Large intestine (tissue), 3 donors: ENCODE results near the gene GIMAP8. TPM values are rescaled to one million over a fixed set of nuclear protein-coding genes. Genes with fewer than 3 reads are reported as not detected.

Experiments
- DNase-seq, 2 donors: peaks; one replicate each; pipeline versions ENCODE4 v3.0.0 to v3.0.0-alpha.2; 2013
- H3K27ac ChIP-seq: one replicate; pipeline ENCODE4 v1.5.1; 2013; ENCODE audit warnings: low read length
- H3K27me3 ChIP-seq: 2 replicates; pipeline ENCODE4 v1.6.1; 2013; ENCODE audit warnings: low read length; ENCODE audit not compliant: control insufficient read depth, insufficient read depth
- H3K36me3 ChIP-seq: 2 replicates; pipeline ENCODE4 v1.6.1; 2013; ENCODE audit warnings: low read length; ENCODE audit not compliant: control insufficient read depth, insufficient read depth
- H3K4me1 ChIP-seq: one replicate; pipeline ENCODE4 v1.6.1; 2013; ENCODE audit warnings: low read length; ENCODE audit not compliant: control insufficient read depth, insufficient read depth
- H3K4me3 ChIP-seq: one replicate; pipeline ENCODE4 v1.5.1; 2013; ENCODE audit warnings: low read length
- H3K9me3 ChIP-seq: one replicate; pipeline ENCODE4 v1.6.1; 2013; ENCODE audit warnings: mild to moderate bottlenecking, low read depth, low read length, moderate library complexity; ENCODE audit not compliant: control insufficient read depth
- WGBS: methylation state at CpG from one replicate; pipeline ENCODE4 v1.1.5; 2013; ENCODE audit warnings: low lambda C conversion rate; ENCODE audit not compliant: insufficient coverage; 5-methylcytosine and 5-hydroxymethylcytosine counted together
- polyA plus RNA-seq: library from polyadenylated mRNA; unstranded; fragments of 120-200 nt; gene quantifications from one replicate; pipeline ENCODE4 v1.2.1, GENCODE V29; 2013

The GIMAP8 gene
- polyA plus RNA-seq, 1 donor, result 6.3 TPM

DNA sequence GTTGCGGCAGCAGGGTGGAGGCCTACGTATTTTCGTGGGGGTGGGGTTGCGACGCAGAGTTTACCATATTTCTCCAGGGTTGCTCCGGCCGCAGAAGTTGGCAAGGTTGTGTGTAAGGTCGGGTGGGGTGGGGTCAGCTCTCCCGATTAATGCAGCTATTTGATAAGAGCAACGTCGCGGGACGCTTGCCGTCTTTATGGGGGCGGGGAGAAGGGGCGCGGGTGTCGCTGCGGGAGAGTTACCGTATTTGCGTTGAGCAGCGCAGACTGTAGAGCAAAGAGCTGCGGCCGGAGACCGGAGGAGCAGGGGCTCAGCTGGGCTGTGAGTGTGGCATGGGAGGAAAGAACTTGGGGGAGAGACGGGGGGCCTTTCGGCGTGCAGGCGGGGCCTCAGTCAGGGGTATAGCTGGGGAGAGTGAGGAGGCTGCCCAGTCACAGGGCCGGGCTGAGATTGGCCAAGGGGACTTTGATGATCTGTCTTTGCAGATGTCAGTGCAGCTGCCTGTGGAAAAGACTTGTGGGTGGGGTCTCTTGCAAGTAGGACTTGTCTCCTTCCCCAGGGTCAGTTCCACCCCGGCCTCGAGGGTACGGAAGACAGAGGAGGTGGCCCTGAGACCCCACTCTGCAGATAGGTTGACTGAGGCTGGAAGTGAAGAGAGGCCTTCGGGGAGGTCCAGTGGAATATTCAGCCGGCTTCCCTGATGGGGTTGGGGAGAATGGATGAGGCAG is 44.7 kb upstream of the GIMAP8 start:
- Histone ChIP-seq H3K4me1 (peaks cover 51% of the 10 kb centered on the region), H3K9me3 (peaks cover 4% of the 10 kb centered on the region)
- WGBS, result no CpG with 5 or more reads among the region's 35 CpGs

DNA sequence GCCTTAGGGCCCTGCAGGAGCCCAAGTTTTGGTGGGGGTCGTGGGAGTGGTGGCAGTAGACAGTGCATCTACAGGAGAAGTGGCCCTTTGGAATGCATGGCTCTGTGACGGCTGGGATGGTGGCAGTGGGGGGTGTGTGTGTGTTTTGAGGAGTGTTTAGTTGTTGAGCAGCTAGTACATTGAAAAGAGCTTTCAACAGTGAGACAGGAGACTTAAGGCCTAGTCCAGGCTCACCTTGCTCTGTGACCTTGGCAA is 44.2 kb upstream of the GIMAP8 start:
- Histone ChIP-seq H3K4me3 (peak overlapping the region; percentile 72), H3K27ac (peak overlapping the region; percentile 81), H3K9me3 (peaks cover 4% of the 10 kb centered on the region), H3K36me3 (peaks cover 16% of the 10 kb centered on the region), H3K4me1 (peaks cover 46% of the 10 kb centered on the region), H3K27me3 (no peaks in the 10 kb centered on the region)
- no peak for DNase-seq
- no CpG with 5 or more reads among the region's 2 CpGs for WGBS

More for the DNA sequence above, 44.7 kb upstream of the GIMAP8 start:
- peak in 1 of 2 donors; percentile 37 for DNase-seq
- H3K27me3 ChIP-seq, result no peaks in the 10 kb centered on the region
- H3K36me3 ChIP-seq, result peaks cover 13% of the 10 kb centered on the region
- H3K4me3 ChIP-seq, result peak overlapping the region; percentile 72
- peak overlapping the region; percentile 81 for H3K27ac ChIP-seq

DNA sequence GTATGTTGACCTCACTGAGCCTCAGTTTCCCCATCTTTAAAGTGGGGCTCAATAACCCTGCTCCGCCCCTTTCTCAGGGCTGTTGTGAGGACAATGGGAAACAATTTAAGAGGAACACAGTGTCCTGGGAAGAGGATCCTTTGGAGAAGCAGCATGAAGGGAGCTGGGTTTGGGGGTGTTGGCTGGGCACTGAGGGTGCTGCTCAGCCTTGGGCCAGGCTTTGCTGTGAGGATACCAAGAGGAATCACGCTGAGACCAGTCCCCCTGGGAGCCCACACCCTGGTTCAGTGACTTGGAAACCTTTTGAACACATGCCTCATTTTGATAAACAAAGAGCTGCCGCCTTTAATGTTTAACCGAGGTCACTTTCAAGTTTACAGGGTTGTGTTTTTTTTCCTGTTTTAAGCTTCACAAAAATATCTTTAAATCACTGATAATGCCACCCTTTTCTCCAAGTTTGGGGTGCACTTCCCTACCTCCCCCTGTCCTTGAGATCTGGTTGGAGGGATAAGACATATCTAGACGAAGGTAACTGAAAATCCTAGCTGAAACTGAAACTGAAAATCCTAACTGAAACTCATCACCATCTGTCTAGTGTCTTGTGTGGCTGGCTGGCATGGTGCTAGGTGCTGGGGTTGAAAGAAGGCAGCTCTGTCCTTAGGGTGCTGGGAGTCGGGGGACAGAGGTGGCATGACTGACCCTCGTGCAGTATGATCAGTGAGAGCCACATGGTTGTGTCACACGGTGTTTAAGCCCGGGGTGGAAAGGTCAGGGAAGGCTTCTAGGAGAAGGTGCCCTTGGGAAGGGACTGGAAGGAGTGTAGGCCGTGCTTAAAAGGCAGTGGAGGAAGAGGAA is 43.6 kb upstream of the GIMAP8 start:
- Histone ChIP-seq H3K9me3 (peaks cover 4% of the 10 kb centered on the region), H3K27me3 (no peaks in the 10 kb centered on the region), H3K36me3 (peaks cover 22% of the 10 kb centered on the region), H3K27ac (peak overlapping the region; percentile 81), H3K4me3 (no peak overlapping the region), H3K4me1 (peaks cover 46% of the 10 kb centered on the region)
- peak; percentile 49 to 91 for DNase-seq
- 17% methylated on average over 1 of the region's 10 CpGs for WGBS

DNA sequence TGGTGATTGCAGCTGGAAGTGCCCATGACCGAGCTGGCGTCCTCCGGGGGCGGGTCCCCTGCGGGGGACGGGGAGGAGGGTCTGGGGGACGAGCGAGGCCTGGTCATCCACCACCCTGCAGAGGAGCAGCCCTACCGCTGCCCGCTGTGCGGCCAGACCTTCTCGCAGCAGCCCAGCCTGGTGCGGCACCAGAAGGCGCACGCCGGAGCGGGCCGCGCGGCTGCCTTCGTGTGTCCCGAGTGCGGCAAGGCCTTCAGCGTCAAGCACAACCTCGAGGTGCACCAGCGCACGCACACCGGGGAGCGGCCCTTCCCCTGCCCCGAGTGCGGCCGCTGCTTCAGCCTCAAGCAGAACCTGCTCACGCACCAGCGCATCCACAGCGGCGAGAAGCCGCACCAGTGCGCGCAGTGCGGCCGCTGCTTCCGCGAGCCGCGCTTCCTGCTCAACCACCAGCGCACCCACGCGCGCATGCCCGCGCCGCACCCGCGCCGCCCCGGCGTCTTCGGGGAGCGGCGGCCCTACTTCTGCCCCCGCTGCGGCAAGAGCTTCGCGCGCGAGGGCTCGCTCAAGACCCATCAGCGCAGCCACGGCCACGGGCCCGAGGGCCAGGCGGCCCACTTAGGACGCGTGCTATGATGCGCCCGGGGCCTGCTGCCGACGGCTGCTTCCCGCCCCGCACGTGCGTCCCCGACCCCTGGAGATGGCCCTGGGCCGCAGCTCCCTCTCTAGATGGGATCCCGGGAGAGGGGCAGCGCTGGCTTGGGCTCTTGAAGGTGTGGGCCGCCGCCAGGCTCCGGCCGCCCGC is 42.6 kb upstream of the GIMAP8 start:
- DNase-seq, result no peak
- peaks cover 22% of the 10 kb centered on the region for H3K36me3 ChIP-seq
- H3K27me3 ChIP-seq, result no peaks in the 10 kb centered on the region
- WGBS, result no CpG with 5 or more reads among the region's 91 CpGs
- H3K4me1 ChIP-seq, result peaks cover 36% of the 10 kb centered on the region
- H3K4me3 ChIP-seq, result no peak overlapping the region
- H3K9me3 ChIP-seq, result peaks cover 4% of the 10 kb centered on the region
- peak overlapping the region; percentile 81 for H3K27ac ChIP-seq

DNA sequence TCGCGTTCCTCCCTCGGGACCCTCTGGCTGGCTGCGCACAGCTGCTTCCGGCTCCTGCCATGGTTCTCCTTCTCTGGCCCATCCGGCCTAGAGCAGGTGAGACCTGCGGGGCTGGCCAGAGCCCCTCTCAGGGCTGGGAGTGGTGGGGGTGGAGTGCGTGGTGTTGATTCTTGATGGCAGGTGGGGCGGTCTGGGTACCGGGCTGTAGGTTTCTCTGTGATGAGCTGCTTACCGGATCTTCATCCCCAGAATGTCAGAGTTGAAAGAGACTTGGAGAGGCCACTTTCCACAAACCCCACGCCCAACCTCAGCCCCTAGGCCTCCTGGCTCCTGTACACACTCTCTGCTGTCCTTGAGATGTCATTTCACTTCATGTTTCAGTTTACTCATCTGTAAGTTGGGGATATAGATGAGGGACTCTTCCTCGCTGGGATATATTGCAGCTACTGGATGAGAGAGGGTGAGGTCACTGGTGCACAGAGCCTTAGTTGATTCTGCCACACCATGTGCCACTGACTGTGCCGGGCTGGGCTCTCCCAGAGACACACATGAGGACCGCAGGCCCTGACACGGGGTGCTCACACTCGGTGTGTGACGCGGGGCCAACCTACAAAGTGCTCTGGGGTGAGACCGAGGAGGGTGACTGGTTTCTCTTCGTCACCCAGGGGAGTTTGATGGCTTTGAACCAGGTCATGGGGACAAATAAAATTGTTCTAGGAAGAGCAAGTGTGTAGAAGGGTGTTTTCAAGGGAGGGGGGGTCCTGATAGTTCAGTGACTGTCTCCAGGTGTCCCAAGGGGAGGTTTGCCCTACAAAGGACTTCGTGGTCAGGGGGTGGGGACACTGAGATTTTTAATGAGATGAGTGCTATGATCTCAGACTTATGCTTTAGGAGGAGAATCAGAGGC is 41.8 kb upstream of the GIMAP8 start:
- Histone ChIP-seq H3K27ac (no peak overlapping the region), H3K4me3 (no peak overlapping the region), H3K4me1 (peaks cover 29% of the 10 kb centered on the region), H3K27me3 (no peaks in the 10 kb centered on the region), H3K36me3 (peaks cover 22% of the 10 kb centered on the region), H3K9me3 (peaks cover 4% of the 10 kb centered on the region)
- no peak for DNase-seq
- no CpG with 5 or more reads among the region's 22 CpGs for WGBS

DNA sequence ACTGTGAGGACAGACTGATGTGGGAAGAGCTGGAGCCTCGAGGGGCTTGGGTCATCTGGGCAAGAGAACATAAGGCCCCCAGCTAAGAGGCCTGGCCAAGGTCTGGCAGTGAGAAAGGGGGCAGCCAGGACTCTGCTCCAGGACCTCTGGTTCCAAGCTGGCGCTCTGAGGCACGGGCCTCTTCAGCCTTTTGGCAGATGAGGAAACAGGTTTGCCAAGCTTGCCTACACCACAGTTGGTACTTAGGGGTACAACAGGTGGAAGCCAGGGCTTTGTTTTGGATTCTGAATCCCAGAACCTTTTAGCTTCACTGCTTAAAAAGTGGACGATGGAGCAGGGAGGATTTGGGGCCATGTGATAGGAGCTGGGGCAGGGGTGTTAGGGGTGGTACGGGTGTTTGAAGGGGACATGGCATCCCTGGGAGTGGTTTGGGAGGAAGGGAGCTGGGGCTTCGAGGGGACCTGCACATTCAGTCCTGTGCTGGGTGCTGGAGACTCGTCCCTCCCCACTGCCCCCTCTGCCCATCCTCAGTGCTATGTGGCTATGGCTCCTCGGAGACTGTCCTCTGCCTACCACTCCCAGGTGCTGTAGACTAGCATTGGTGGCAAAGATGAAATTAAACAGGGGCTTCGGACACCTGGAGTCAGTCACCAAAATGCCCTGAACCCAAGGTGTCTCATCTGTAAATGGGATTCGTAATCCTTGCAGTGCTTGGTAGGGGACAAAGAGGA is 41.0 kb upstream of the GIMAP8 start:
- no peak for DNase-seq
- H3K4me1 ChIP-seq, result peaks cover 20% of the 10 kb centered on the region
- no peak overlapping the region for H3K27ac ChIP-seq
- no peak overlapping the region for H3K4me3 ChIP-seq
- no CpG with 5 or more reads among the region's 10 CpGs for WGBS
- peaks cover 22% of the 10 kb centered on the region for H3K36me3 ChIP-seq
- H3K27me3 ChIP-seq, result no peaks in the 10 kb centered on the region
- peaks cover 4% of the 10 kb centered on the region for H3K9me3 ChIP-seq

DNA sequence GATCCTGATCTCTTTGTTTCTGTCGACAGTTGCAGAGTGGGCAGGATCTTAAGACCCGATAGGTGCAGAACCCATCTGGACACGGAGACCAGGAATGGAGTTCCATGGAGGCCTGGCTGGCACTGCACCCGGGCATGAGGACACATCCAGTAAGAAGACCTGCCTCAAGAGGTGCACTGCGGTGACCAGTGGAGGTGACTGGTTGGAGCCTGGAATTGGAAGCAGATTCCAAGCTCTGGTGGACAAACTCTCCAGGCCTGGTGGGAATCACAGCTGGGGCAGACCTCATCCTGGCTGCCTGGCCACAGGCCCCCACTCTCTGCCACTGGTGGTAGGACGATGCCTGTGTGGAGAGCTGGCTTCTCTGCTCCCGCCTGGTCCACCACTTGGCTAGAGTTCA is 40.3 kb upstream of the GIMAP8 start:
- Histone ChIP-seq H3K27ac (no peak overlapping the region), H3K4me1 (peaks cover 17% of the 10 kb centered on the region), H3K9me3 (peaks cover 4% of the 10 kb centered on the region), H3K27me3 (no peaks in the 10 kb centered on the region), H3K36me3 (peaks cover 22% of the 10 kb centered on the region), H3K4me3 (no peak overlapping the region)
- WGBS, result no CpG with 5 or more reads among the region's 7 CpGs
- DNase-seq, result no peak

DNA sequence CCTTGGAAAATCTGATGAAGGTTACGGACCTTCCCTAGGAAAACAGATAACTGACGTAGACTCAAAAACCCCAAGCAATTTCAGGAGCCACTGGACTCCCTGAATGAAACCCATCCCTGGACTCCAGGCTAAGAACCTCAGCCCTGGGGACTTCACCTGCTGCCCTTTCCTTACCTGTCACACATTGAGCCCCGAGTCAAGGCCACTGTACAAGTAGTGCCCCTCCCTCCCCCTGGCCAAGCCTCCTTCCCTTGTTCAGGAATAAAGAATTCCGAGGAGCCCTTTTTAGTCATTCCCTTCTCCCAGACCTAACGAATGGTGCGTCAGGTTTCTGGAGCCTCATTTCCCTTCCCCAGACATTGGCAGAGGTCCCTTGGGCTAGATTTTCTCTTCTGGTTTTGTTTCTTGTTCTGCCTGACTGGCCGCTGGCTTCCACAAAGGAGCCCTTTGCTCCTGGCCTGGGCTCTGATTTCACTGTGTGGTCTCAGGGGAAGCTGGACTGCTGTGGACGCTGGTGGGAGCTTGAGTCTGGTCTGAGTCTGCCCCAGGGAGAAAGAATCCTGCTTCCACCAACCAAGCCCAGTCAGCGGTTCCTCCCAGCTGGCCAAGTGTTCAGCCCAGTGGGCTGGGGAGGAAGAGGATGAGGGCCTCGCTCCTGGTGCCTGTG is 39.6 kb upstream of the GIMAP8 start:
- peaks cover 15% of the 10 kb centered on the region for H3K4me1 ChIP-seq
- peaks cover 4% of the 10 kb centered on the region for H3K9me3 ChIP-seq
- WGBS, result 92% methylated on average over 2 of the region's 10 CpGs
- no peak for DNase-seq
- H3K27me3 ChIP-seq, result no peaks in the 10 kb centered on the region
- H3K4me3 ChIP-seq, result no peak overlapping the region
- H3K27ac ChIP-seq, result no peak overlapping the region
- H3K36me3 ChIP-seq, result peaks cover 22% of the 10 kb centered on the region

DNA sequence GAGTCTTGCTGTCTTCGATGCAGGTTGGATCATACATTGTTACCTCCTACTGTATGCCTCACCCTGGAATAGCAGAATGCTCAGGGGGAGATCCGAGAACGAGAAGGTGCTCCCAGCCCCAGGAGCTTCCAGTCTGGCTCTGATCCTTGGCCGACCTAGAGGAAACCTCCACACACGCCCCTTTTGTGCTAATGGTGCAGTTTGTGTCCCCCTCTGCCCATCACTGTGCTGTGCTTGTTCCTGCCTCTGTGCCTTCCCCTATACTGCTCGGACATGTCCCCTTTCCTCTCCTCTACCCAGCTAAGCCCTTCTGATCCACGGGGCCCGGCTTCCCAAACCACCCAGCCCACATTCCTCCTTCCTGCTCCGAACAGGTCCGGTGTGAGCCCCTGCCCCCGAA is 38.8 kb upstream of the GIMAP8 start:
- WGBS, result 100% methylated on average over 1 of the region's 11 CpGs
- peaks cover 22% of the 10 kb centered on the region for H3K36me3 ChIP-seq
- H3K4me1 ChIP-seq, result peaks cover 7% of the 10 kb centered on the region
- no peak overlapping the region for H3K4me3 ChIP-seq
- H3K9me3 ChIP-seq, result peaks cover 4% of the 10 kb centered on the region
- no peak overlapping the region for H3K27ac ChIP-seq
- H3K27me3 ChIP-seq, result no peaks in the 10 kb centered on the region
- DNase-seq, result no peak
